IMR-90 (cell line): ENCODE results near the gene ITPR2. TPM values are rescaled to one million over a fixed set of nuclear protein-coding genes. Genes with fewer than 3 reads are reported as not detected.

Experiments
- ATAC-seq: fragments of 200-7000 bp; cut with Tn5 transposase; 2 replicates; pipeline ENCODE4 v1.9.1; 2020; ENCODE audit warnings: low read depth, mild to moderate bottlenecking, moderate library complexity
- BruUV-seq: library from RNA; stranded (reverse); fragments of 400-500 nt; replicated peaks from 2 replicates; lab custom pipeline; 2021; lab: Mats Ljungman, UMichigan
- CTCF ChIA-PET: fragments of 300-600 bp; formaldehyde crosslinking; extraction: SDS; loops from one replicate; lab custom pipeline; 2021; ENCODE audit warnings: antibody characterized with exemption; lab: Yijun Ruan, JAX
- POLR2A ChIA-PET: fragments of 300-600 bp; sonication (Branson Sonifier 250); formaldehyde crosslinking; loops from one replicate; lab custom pipeline; 2022; ENCODE audit warnings: antibody characterized with exemption; ENCODE audit not compliant: unreplicated experiment; lab: Charles Lee
- DNase-seq: peaks from one replicate; pipeline ENCODE4 v3.0.0; 2013
- H2AFZ ChIP-seq: replicated peaks from 2 replicates; pipeline ENCODE3; 2013; ENCODE audit warnings: low read length, mild to moderate bottlenecking; ENCODE audit not compliant: poor library complexity
- H2AK5ac ChIP-seq: 2 replicates; pipeline ENCODE4 v1.6.1; 2013; ENCODE audit warnings: low read depth, low read length, inconsistent platforms
- H2AK9ac ChIP-seq: replicated peaks from 2 replicates; pipeline ENCODE3; 2013; ENCODE audit warnings: mild to moderate bottlenecking, low read depth, low read length, moderate library complexity; ENCODE audit not compliant: poor library complexity
- H2BK120ac ChIP-seq: 2 replicates; pipeline ENCODE4 v1.6.1; 2013; ENCODE audit warnings: low read depth, low read length, inconsistent platforms
- H2BK15ac ChIP-seq: 3 replicates; pipeline ENCODE4 v1.6.1; 2013; ENCODE audit warnings: low read depth, low read length, inconsistent platforms
- H2BK20ac ChIP-seq: 2 replicates; pipeline ENCODE4 v1.6.1; 2013; ENCODE audit warnings: low read depth, mild to moderate bottlenecking, inconsistent platforms, low read length, moderate library complexity
- H2BK5ac ChIP-seq: 2 replicates; pipeline ENCODE4 v1.6.1; 2013; ENCODE audit warnings: mild to moderate bottlenecking, low read depth, low read length, inconsistent platforms; ENCODE audit not compliant: poor library complexity, severe bottlenecking
- H3K14ac ChIP-seq: replicated peaks from 2 replicates; pipeline ENCODE4 v1.6.1; 2013; ENCODE audit warnings: low read depth, low read length, inconsistent platforms
- H3K18ac ChIP-seq: 2 replicates; pipeline ENCODE4 v1.6.1; 2013; ENCODE audit warnings: low read depth, low read length, control low read depth
- H3K23ac ChIP-seq: 2 replicates; pipeline ENCODE4 v1.6.1; 2013; ENCODE audit warnings: low read depth, low read length, inconsistent platforms
- H3K27ac ChIP-seq: 2 replicates; pipeline ENCODE4 v1.5.1; 2013; ENCODE audit warnings: mild to moderate bottlenecking, control low read depth, low read length; ENCODE audit not compliant: insufficient read depth
- H3K27me3 ChIP-seq: 2 replicates; pipeline ENCODE4 v1.6.1; 2013; ENCODE audit warnings: low read length; ENCODE audit not compliant: control insufficient read depth, insufficient read depth
- H3K36me3 ChIP-seq: 2 replicates; pipeline ENCODE4 v1.6.1; 2013; ENCODE audit warnings: low read length, mixed read lengths; ENCODE audit not compliant: control insufficient read depth, insufficient read depth
- H3K4ac ChIP-seq: 2 replicates; pipeline ENCODE4 v1.6.1; 2013; ENCODE audit warnings: low read depth, low read length, inconsistent platforms
- H3K4me1 ChIP-seq: 2 replicates; pipeline ENCODE4 v1.6.1; 2013; ENCODE audit warnings: low read length, mixed read lengths; ENCODE audit not compliant: control insufficient read depth, insufficient read depth
- H3K4me2 ChIP-seq: 2 replicates; pipeline ENCODE4 v1.6.1; 2013; ENCODE audit warnings: low read depth, mild to moderate bottlenecking, control low read depth, low read length, moderate library complexity
- H3K4me3 ChIP-seq: 2 replicates; pipeline ENCODE4 v1.5.1; 2013; ENCODE audit warnings: low read depth, mild to moderate bottlenecking, control low read depth, low read length, moderate library complexity; ENCODE audit not compliant: insufficient read depth
- H3K56ac ChIP-seq: 2 replicates; pipeline ENCODE4 v1.6.1; 2013; ENCODE audit warnings: low read length, inconsistent platforms; ENCODE audit not compliant: insufficient read depth; ENCODE audit errors: extremely low read depth
- H3K79me1 ChIP-seq, 2 experiments: 2 replicates each; pipeline ENCODE4 v1.6.1; 2013; ENCODE audit warnings: low read length in 2 of 2, inconsistent platforms in 1 of 2, low read depth in 1 of 2
- H3K9ac ChIP-seq: 2 replicates; pipeline ENCODE4 v1.6.1; 2013; ENCODE audit warnings: low read depth, low read length, control low read depth
- H3K9me1 ChIP-seq: 2 replicates; pipeline ENCODE4 v1.6.1; 2013; ENCODE audit warnings: low read length, inconsistent platforms; ENCODE audit not compliant: insufficient read depth
- H3K9me3 ChIP-seq: 2 replicates; pipeline ENCODE4 v1.6.1; 2013; ENCODE audit warnings: low read length; ENCODE audit not compliant: control insufficient read depth, insufficient read depth
- H4K20me1 ChIP-seq: 2 replicates; pipeline ENCODE4 v1.6.1; 2013; ENCODE audit warnings: low read length, inconsistent platforms; ENCODE audit not compliant: insufficient read depth
- H4K5ac ChIP-seq: 2 replicates; pipeline ENCODE4 v1.6.1; 2013; ENCODE audit warnings: mild to moderate bottlenecking, low read depth, low read length, control low read depth
- H4K8ac ChIP-seq, 2 experiments: 2 replicates each; pipeline ENCODE4 v1.6.1; 2013; ENCODE audit warnings: low read depth in 2 of 2, low read length in 2 of 2, control low read depth in 1 of 2, inconsistent platforms in 1 of 2
- H4K91ac ChIP-seq: 2 replicates; pipeline ENCODE4 v1.6.1; 2013; ENCODE audit warnings: low read depth, low read length, inconsistent platforms; ENCODE audit not compliant: insufficient read depth
- BHLHE40 ChIP-seq: fragments of 150-350 bp; IDR thresholded peaks from 2 replicates; pipeline ENCODE4 v1.6.1; 2016; ENCODE audit warnings: mild to moderate bottlenecking, low read depth, low read length
- CEBPB ChIP-seq: IDR thresholded peaks from 2 replicates; pipeline ENCODE4 v1.6.1; 2012; ENCODE audit warnings: low read depth, low read length, improper control_type of control experiment
- CHD1 ChIP-seq: IDR thresholded peaks from 2 replicates; pipeline ENCODE4 v1.6.1; 2012; ENCODE audit warnings: low read depth, low read length, improper control_type of control experiment
- CTCF ChIP-seq: conservative IDR thresholded peaks from 2 replicates; pipeline ENCODE4 v1.5.1; 2012; ENCODE audit warnings: mild to moderate bottlenecking, low read depth, low read length, improper control_type of control experiment
- MAFK ChIP-seq: IDR thresholded peaks from 2 replicates; pipeline ENCODE4 v1.6.1; 2012; ENCODE audit warnings: low read depth, low read length, improper control_type of control experiment
- MAZ ChIP-seq: IDR thresholded peaks from 2 replicates; pipeline ENCODE4 v1.6.1; 2012; ENCODE audit warnings: low read depth, mild to moderate bottlenecking, low read length, improper control_type of control experiment, moderate library complexity, borderline replicate concordance
- MXI1 ChIP-seq: IDR thresholded peaks from 2 replicates; pipeline ENCODE4 v1.6.1; 2012; ENCODE audit warnings: low read depth, mild to moderate bottlenecking, low read length, moderate library complexity, borderline replicate concordance
- NFE2L2 ChIP-seq: fragments of 150-350 bp; IDR thresholded peaks from 2 replicates; pipeline ENCODE4 v1.6.1; 2016; ENCODE audit warnings: low read depth, mild to moderate bottlenecking, low read length
- POLR2A ChIP-seq: IDR thresholded peaks from 2 replicates; pipeline ENCODE4 v1.6.1; 2012; ENCODE audit warnings: mild to moderate bottlenecking, low read depth, low read length
- RCOR1 ChIP-seq: IDR thresholded peaks from 2 replicates; pipeline ENCODE4 v1.6.1; 2012; ENCODE audit warnings: mild to moderate bottlenecking, low read length, improper control_type of control experiment; ENCODE audit not compliant: insufficient replicate concordance
- RFX5 ChIP-seq: IDR thresholded peaks from 2 replicates; pipeline ENCODE4 v1.8.0; 2012; ENCODE audit warnings: low read depth, mild to moderate bottlenecking, low read length, moderate library complexity
- SMC3 ChIP-seq: fragments of 150-350 bp; IDR thresholded peaks from 2 replicates; pipeline ENCODE4 v1.6.1; 2016; ENCODE audit warnings: low read depth, mild to moderate bottlenecking, antibody characterized with exemption, low read length, moderate library complexity
- USF2 ChIP-seq: fragments of 150-350 bp; IDR thresholded peaks from 2 replicates; pipeline ENCODE4 v1.6.1; 2017; ENCODE audit warnings: mild to moderate bottlenecking, antibody characterized with exemption, low read length, low read depth
- WGBS, 2 experiments: methylation state at CpG; one replicate each; pipeline versions ENCODE4 v1.1.5 to v1.1.7; 2013; ENCODE audit warnings: missing lambda C conversion rate in 2 of 2; ENCODE audit not compliant: insufficient read length in 1 of 2; ENCODE audit errors: extremely low coverage in 2 of 2; 5-methylcytosine and 5-hydroxymethylcytosine counted together
- dilution Hi-C: fragments of 300-500 bp; cut with HindIII; formaldehyde crosslinking; loops from one replicate; pipeline ENCODE4 v1.14.3; 2018; ENCODE audit warnings: low sequenced_read_pairs; ENCODE audit not compliant: unreplicated experiment
- in situ Hi-C: fragments of 300-500 bp; cut with MboI; formaldehyde crosslinking; loops from 3 replicates; pipeline ENCODE4 v1.14.3; 2019; ENCODE audit warnings: low sequenced_read_pairs, inconsistent platforms, mixed read lengths
- intact Hi-C: fragments of 100-400 bp; cut with micrococcal nuclease; formaldehyde crosslinking; loops from 2 replicates; pipeline ENCODE4 v1.10.0; 2022
- polyA plus RNA-seq, 3 experiments: library from polyadenylated mRNA; depleted of rRNA; stranded (reverse); fragments of >200 nt; gene quantifications; 2 replicates each; pipeline ENCODE4 v1.2.3, GENCODE V29; 2012; ENCODE audit warnings: low replicate concordance in 1 of 3
- total RNA-seq: library from RNA; depleted of rRNA; stranded (reverse); fragments of >200 nt; gene quantifications from 2 replicates; pipeline ENCODE4 v1.2.3, GENCODE V29; 2012

The ITPR2 gene
- total and polyA plus RNA-seq, 2 of the 4 experiments (the other 2 are of a cell fraction): 1.2 to 9.0 TPM

- Histone ChIP-seq H2AFZ (no peak overlapping the region), H4K91ac (no peak overlapping the region), H2BK15ac (no peak overlapping the region), H3K4me1 (no peaks in the 10 kb centered on the region), H2AK5ac (no peak overlapping the region), H4K5ac (no peak overlapping the region), H2AK9ac (no peak overlapping the region), H3K79me1 (no peaks in the 10 kb centered on the region), H3K4me3 (no peak overlapping the region), H3K23ac (no peak overlapping the region), H2BK120ac (no peak overlapping the region), H4K8ac (no peak overlapping the region), H3K9ac (no peak overlapping the region), H3K36me3 (no peaks in the 10 kb centered on the region), H2BK5ac (no peak overlapping the region), H3K4me2 (no peak overlapping the region), H3K14ac (no peak overlapping the region), H3K27me3 (no peaks in the 10 kb centered on the region), H3K56ac (no peak overlapping the region), H3K18ac (no peak overlapping the region), H3K9me3 (no peaks in the 10 kb centered on the region), H3K4ac (no peak overlapping the region), H2BK20ac (no peak overlapping the region), H4K20me1 (no peaks in the 10 kb centered on the region), H3K9me1 (no peaks in the 10 kb centered on the region; the same call in 1 of the 2 replicates), H3K27ac (no peak overlapping the region)
- ChIA-PET CTCF (interaction anchor here (0.5 kb wide), 1 partner anchor 10 kb away, joined by 4 read pairs; no protein-coding TSS in a partner anchor), POLR2A (no interaction called here)
- ATAC-seq: no peak
- TF ChIP-seq RCOR1 (no peak), MAZ (no peak), CEBPB (no peak), MAFK (no peak), NFE2L2 (no peak), POLR2A (no peak), SMC3 (no peak), CHD1 (no peak), RFX5 (no peak), CTCF (no peak), BHLHE40 (no peak), MXI1 (no peak), USF2 (no peak)
- DNase-seq: no peak
- intact Hi-C loops: no loop called here
- dilution Hi-C loops: no loop called here
- 100% methylated on average over 1 of the region's 2 CpGs; no CpG with 5 or more reads in 1 of the 2 experiments for WGBS, 2 experiments
- in situ Hi-C loops: no loop called here
- no TSS peak for BruUV-seq
Observed at GRCh38 chr12:26717757-26718156, 115.2 kb downstream of the ITPR2 start.
